BLaER1 treated with 17β-estradiol and CSF1 and Interleukin-3, amounts not matched to agents 10 nM and 100 nM (cell line): ENCODE results near the gene ATXN1.

Source experiments
- H3K27ac ChIP-seq, 11 experiments: shearing (Covaris generic); formaldehyde crosslinking; 2 replicates each; pipeline ENCODE4 v1.8.1; 2022
- H3K27me3 ChIP-seq, 11 experiments: shearing (Covaris generic); formaldehyde crosslinking; 2 replicates each; pipeline ENCODE4 v1.8.1; 2022
- H3K36me3 ChIP-seq, 11 experiments: shearing (Covaris generic); formaldehyde crosslinking; 2 replicates each; pipeline ENCODE4 v1.8.1; 2022
- H3K4me1 ChIP-seq, 10 experiments: shearing (Covaris generic); formaldehyde crosslinking; 2 replicates each; pipeline ENCODE4 v1.8.1; 2022
- H3K4me2 ChIP-seq, 11 experiments: shearing (Covaris generic); formaldehyde crosslinking; 2 replicates each; pipeline ENCODE4 v1.8.1; 2022
- H3K4me3 ChIP-seq, 10 experiments: shearing (Covaris generic); formaldehyde crosslinking; 2 replicates each; pipeline ENCODE4 v1.8.1; 2022
- H3K9ac ChIP-seq, 11 experiments: shearing (Covaris generic); formaldehyde crosslinking; 2 replicates each; pipeline ENCODE4 v1.8.1; 2022
- H3K9me3 ChIP-seq, 11 experiments: shearing (Covaris generic); formaldehyde crosslinking; replicated peaks in 1 of 11; 2 replicates each; pipeline ENCODE4 v1.8.1; 2022
- H4K20me1 ChIP-seq, 11 experiments: shearing (Covaris generic); formaldehyde crosslinking; 2 replicates each; pipeline ENCODE4 v1.8.1; 2022
- Cebpa-rat ChIP-seq, 11 experiments: shearing (Covaris generic); IDR thresholded peaks; 2 replicates each; pipeline ENCODE4 v1.8.1; 2022

The ATXN1 gene

GRCh38 chr6:16673011-16673797, 88.1 kb downstream of the ATXN1 start:
- TF ChIP-seq Cebpa-rat (IDR thresholded peaks at IDR 0.05): no peak
- H3K4me1 ChIP-seq: peaks cover 13 to 58% (median 19%) of the 10 kb centered on the region in 10 experiments

GRCh38 chr6:16671302-16672289, 89.7 kb downstream of the ATXN1 start:
- H3K27ac ChIP-seq: peak overlapping the region in 1 of 11 experiments; percentile 69; a peak in 1 of 22 replicates
- H3K4me1 ChIP-seq: peaks cover 13 to 52% (median 19%) of the 10 kb centered on the region in 10 experiments
- H3K4me2 ChIP-seq: peak overlapping the region in 4 of 11 experiments; percentile 80 to 92 (median 85); a peak in 5 of 22 replicates

More at GRCh38 chr6:16673011-16673797, 88.1 kb downstream of the ATXN1 start:
- no peaks in the 10 kb centered on the region for H3K27me3 ChIP-seq
- no peaks in the 10 kb centered on the region for H3K9me3 ChIP-seq
- no peak overlapping the region for H3K4me2 ChIP-seq
- H3K4me3 ChIP-seq: no peak overlapping the region
- H3K27ac ChIP-seq: no peak overlapping the region
- peaks cover 0 to 15% (median 0%) of the 10 kb centered on the region in 11 experiments; a peak in 2 of 22 replicates for H3K36me3 ChIP-seq
- no peak overlapping the region for H3K9ac ChIP-seq
- H4K20me1 ChIP-seq: peaks cover 0 to 77% (median 0%) of the 10 kb centered on the region in 11 experiments; a peak in 3 of 22 replicates

GRCh38 chr6:16670617-16671051, 90.6 kb downstream of the ATXN1 start:
- Histone ChIP-seq H3K36me3 (peaks cover 0 to 28% (median 0%) of the 10 kb centered on the region in 11 experiments; a peak in 5 of 22 replicates), H3K4me1 (peaks cover 13 to 52% (median 19%) of the 10 kb centered on the region in 10 experiments), H3K4me2 (peak overlapping the region in 5 of 11 experiments; percentile 73 to 92 (median 84); a peak in 7 of 22 replicates), H3K4me3 (no peak overlapping the region), H3K9ac (no peak overlapping the region), H3K9me3 (0 out of 22 replicates have a peak, but pooled peaks cover 0 to 4% (median 0%) of the 10 kb centered on the region in 11 experiments), H4K20me1 (peaks cover 0 to 67% (median 0%) of the 10 kb centered on the region in 11 experiments; a peak in 4 of 22 replicates), H3K27me3 (no peaks in the 10 kb centered on the region), H3K27ac (peak overlapping the region in 2 of 11 experiments; percentile 24 to 69; a peak in 2 of 22 replicates)
- TF ChIP-seq Cebpa-rat (IDR thresholded peaks at IDR 0.05): no peak

More at GRCh38 chr6:16671302-16672289, 89.7 kb downstream of the ATXN1 start:
- H4K20me1 ChIP-seq: peaks cover 0 to 76% (median 0%) of the 10 kb centered on the region in 11 experiments; a peak in 4 of 22 replicates
- no peak for TF ChIP-seq Cebpa-rat (IDR thresholded peaks at IDR 0.05)
- H3K4me3 ChIP-seq: no peak overlapping the region
- no peak overlapping the region for H3K9ac ChIP-seq
- 0 out of 22 replicates have a peak, but pooled peaks cover 0 to under 1% (median 0%) of the 10 kb centered on the region in 11 experiments for H3K9me3 ChIP-seq
- H3K27me3 ChIP-seq: no peaks in the 10 kb centered on the region
- H3K36me3 ChIP-seq: peaks cover 0 to 24% (median 0%) of the 10 kb centered on the region in 11 experiments; a peak in 4 of 22 replicates

DNA sequence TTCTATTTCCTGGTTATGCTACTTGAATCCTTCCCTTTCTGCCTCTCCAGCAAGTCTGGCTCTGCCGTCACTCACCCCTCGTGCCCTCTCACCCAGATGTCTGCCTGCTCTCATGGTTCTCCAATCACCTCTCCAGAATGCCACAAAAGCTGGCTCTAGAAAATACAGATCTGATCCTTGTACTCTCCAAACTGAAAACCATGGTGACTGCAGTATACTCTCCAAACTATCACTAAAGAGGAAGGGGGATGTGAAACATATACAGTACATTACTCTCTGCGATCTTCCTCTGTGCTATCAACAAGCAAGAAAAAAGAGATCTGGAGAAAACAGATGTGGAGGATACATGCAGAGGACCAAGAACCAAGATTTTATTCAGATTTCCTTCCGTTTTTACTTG, 91.1 kb downstream of the ATXN1 start:
- Histone ChIP-seq H3K4me3 (no peak overlapping the region), H3K27me3 (no peaks in the 10 kb centered on the region), H3K27ac (peak overlapping the region in 6 of 11 experiments; percentile 15 to 69 (median 38); a peak in 9 of 22 replicates), H3K4me2 (peak overlapping the region; percentile 12 to 92 (median 71); a peak in 18 of 22 replicates), H3K9me3 (0 out of 22 replicates have a peak, but pooled peaks cover 0 to 4% (median 0%) of the 10 kb centered on the region in 11 experiments), H3K4me1 (peaks cover 13 to 52% (median 19%) of the 10 kb centered on the region in 10 experiments), H4K20me1 (peaks cover 0 to 62% (median 0%) of the 10 kb centered on the region in 11 experiments; a peak in 4 of 22 replicates), H3K36me3 (peaks cover 0 to 23% (median 0%) of the 10 kb centered on the region in 11 experiments; a peak in 5 of 22 replicates), H3K9ac (peak overlapping the region in 1 of 11 experiments; percentile 30; a peak in 1 of 22 replicates)
- no peak for TF ChIP-seq Cebpa-rat (IDR thresholded peaks at IDR 0.05)

DNA sequence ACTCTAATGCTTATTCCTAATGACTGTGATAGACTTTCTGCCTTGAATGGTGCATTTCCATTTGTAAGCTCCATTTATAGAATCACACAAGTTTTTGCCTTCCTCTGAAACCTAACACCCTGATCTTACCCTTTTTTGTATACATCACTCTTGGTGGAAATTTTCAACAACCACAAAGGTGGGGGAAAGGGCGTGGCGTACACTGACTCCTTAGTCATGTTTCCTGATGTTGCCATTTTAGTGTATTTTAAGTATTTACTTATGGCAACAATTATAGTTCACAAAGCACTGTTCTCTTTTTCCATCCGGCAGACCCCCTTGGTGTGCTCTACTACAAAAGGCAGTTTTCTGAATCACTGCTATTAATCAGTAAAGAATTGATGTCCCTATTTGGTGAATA, 92.0 kb downstream of the ATXN1 start:
- Histone ChIP-seq H3K9ac (peak overlapping the region in 1 of 11 experiments; percentile 30; a peak in 1 of 22 replicates), H3K4me1 (peaks cover 13 to 45% (median 19%) of the 10 kb centered on the region in 10 experiments)
- no peak for TF ChIP-seq Cebpa-rat (IDR thresholded peaks at IDR 0.05)

DNA sequence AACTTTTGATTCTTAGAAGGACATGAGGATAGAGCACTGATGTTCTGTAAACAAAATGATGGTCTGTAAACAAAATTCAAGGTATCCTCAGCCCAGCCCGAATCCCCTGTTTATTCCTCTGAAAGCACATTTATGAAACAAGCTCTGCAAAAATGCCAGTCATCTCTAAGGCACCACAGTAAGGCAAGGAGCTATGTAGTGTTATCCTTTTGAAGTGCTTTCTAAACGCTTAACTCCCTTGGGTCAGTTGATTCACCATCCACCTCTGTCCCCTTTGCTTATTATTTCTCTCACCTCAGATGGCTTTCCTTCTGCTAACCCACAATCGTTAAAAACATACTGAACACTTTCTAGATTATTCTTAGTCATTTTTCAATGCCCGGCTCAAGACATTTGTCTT, 93.8 kb downstream of the ATXN1 start:
- H3K4me3 ChIP-seq: no peak overlapping the region
- no peak for TF ChIP-seq Cebpa-rat (IDR thresholded peaks at IDR 0.05)
- no peak overlapping the region for H3K4me2 ChIP-seq
- peaks cover 0 to 42% (median 0%) of the 10 kb centered on the region in 11 experiments; a peak in 4 of 22 replicates for H4K20me1 ChIP-seq
- no peaks in the 10 kb centered on the region for H3K27me3 ChIP-seq
- H3K27ac ChIP-seq: no peak overlapping the region
- H3K9ac ChIP-seq: no peak overlapping the region
- H3K4me1 ChIP-seq: peaks cover 13 to 43% (median 19%) of the 10 kb centered on the region in 10 experiments
- H3K36me3 ChIP-seq: peaks cover 0 to 30% (median 0%) of the 10 kb centered on the region in 11 experiments; a peak in 5 of 22 replicates
- H3K9me3 ChIP-seq: peaks cover 0 to 14% (median 3%) of the 10 kb centered on the region in 11 experiments; a peak in 4 of 22 replicates

More for the DNA sequence above, 92.0 kb downstream of the ATXN1 start:
- H3K4me2 ChIP-seq: peak overlapping the region; percentile 12 to 92 (median 71)
- peaks cover 0 to 55% (median 0%) of the 10 kb centered on the region in 11 experiments; a peak in 4 of 22 replicates for H4K20me1 ChIP-seq
- H3K4me3 ChIP-seq: no peak overlapping the region
- peaks cover 0 to 16% (median 0%) of the 10 kb centered on the region in 11 experiments; a peak in 5 of 22 replicates for H3K36me3 ChIP-seq
- H3K27me3 ChIP-seq: no peaks in the 10 kb centered on the region
- H3K27ac ChIP-seq: peak overlapping the region in 3 of 11 experiments; percentile 52 to 69 (median 65); a peak in 5 of 22 replicates
- 0 out of 22 replicates have a peak, but pooled peaks cover 0 to 4% (median 0%) of the 10 kb centered on the region in 11 experiments for H3K9me3 ChIP-seq

- H3K27me3 ChIP-seq: no peaks in the 10 kb centered on the region
- H3K9me3 ChIP-seq: peaks cover 8 to 26% (median 16%) of the 10 kb centered on the region in 11 experiments; a peak in 21 of 22 replicates
- H3K36me3 ChIP-seq: peaks cover 0 to 43% (median 0%) of the 10 kb centered on the region in 11 experiments; a peak in 8 of 22 replicates
- TF ChIP-seq Cebpa-rat (IDR thresholded peaks at IDR 0.05): no peak
- H3K4me1 ChIP-seq: peaks cover 13 to 28% (median 19%) of the 10 kb centered on the region in 10 experiments
- no peak overlapping the region for H3K9ac ChIP-seq
- H3K4me3 ChIP-seq: no peak overlapping the region
- no peak overlapping the region for H3K4me2 ChIP-seq
- H3K27ac ChIP-seq: no peak overlapping the region
- H4K20me1 ChIP-seq: peaks cover 0 to 34% (median 0%) of the 10 kb centered on the region in 11 experiments; a peak in 4 of 22 replicates
Observed at GRCh38 chr6:16665992-16666391, 95.3 kb downstream of the ATXN1 start.
